ENCODE data around the gene SLC12A7.

SLC12A7 gene

GRCh38 chr5:1075931-1076330 lies 35.9 kb downstream of the SLC12A7 start:
- Histone ChIP-seq H3K9me3 (ENCODE audit: insufficient read depth, low read length) (no peaks in the 10 kb centered on the region), H3K36me3 (ENCODE audit: insufficient read depth, insufficient read length, low read length) (peaks cover 56% of the 10 kb centered on the region), H3K4me1 (ENCODE audit: insufficient read depth, insufficient read length) (no peaks in the 10 kb centered on the region), H3K9ac (ENCODE audit: insufficient read length, low read depth) (no peak overlapping the region), H3K4me3 (ENCODE audit: insufficient read length, low read depth) (no peak overlapping the region), H3K27me3 (ENCODE audit: insufficient read depth, insufficient read length) (no peaks in the 10 kb centered on the region)
- TF ChIP-seq ZNF274 (IDR thresholded peaks at IDR 0.05; ENCODE audit: low read depth, low read length) (no peak), YY1 (IDR thresholded peaks at IDR 0.05; ENCODE audit: insufficient read depth, insufficient read length) (no peak), SUZ12 (IDR thresholded peaks at IDR 0.05; ENCODE audit: extremely low read depth, insufficient read depth, insufficient read length) (no peak)
- DNase-seq (ENCODE audit: low read depth, low spot score), result no peak

- TF ChIP-seq ZNF274 (IDR thresholded peaks at IDR 0.05; ENCODE audit: low read depth, low read length), result no peak
- TF ChIP-seq YY1 (IDR thresholded peaks at IDR 0.05; ENCODE audit: insufficient read depth, insufficient read length), result no peak
- TF ChIP-seq SUZ12 (IDR thresholded peaks at IDR 0.05; ENCODE audit: extremely low read depth, insufficient read depth, insufficient read length), result no peak
- Histone ChIP-seq H3K4me3 (ENCODE audit: insufficient read length, low read depth) (no peak overlapping the region), H3K9ac (ENCODE audit: insufficient read length, low read depth) (no peak overlapping the region), H3K4me1 (ENCODE audit: insufficient read depth, insufficient read length) (no peaks in the 10 kb centered on the region), H3K9me3 (ENCODE audit: insufficient read depth, low read length) (no peaks in the 10 kb centered on the region), H3K36me3 (ENCODE audit: insufficient read depth, insufficient read length, low read length) (peaks cover 56% of the 10 kb centered on the region), H3K27me3 (ENCODE audit: insufficient read depth, insufficient read length) (no peaks in the 10 kb centered on the region)
- no peak for DNase-seq (ENCODE audit: low read depth, low spot score)
These were observed 36.3 kb downstream of the SLC12A7 start for GRCh38 chr5:1075555-1075881.

GRCh38 chr5:1074816-1075554 lies 36.9 kb downstream of the SLC12A7 start:
- H3K4me3 ChIP-seq (ENCODE audit: insufficient read length, low read depth), result no peak overlapping the region
- no peaks in the 10 kb centered on the region for H3K9me3 ChIP-seq (ENCODE audit: insufficient read depth, low read length)
- peaks cover 54% of the 10 kb centered on the region for H3K36me3 ChIP-seq (ENCODE audit: insufficient read depth, insufficient read length, low read length)
- H3K27me3 ChIP-seq (ENCODE audit: insufficient read depth, insufficient read length), result no peaks in the 10 kb centered on the region
- no peak overlapping the region for H3K9ac ChIP-seq (ENCODE audit: insufficient read length, low read depth)
- H3K4me1 ChIP-seq (ENCODE audit: insufficient read depth, insufficient read length), result no peaks in the 10 kb centered on the region
- no peak for DNase-seq (ENCODE audit: low read depth, low spot score)
- TF ChIP-seq YY1 (IDR thresholded peaks at IDR 0.05; ENCODE audit: insufficient read depth, insufficient read length), result no peak
- no peak for TF ChIP-seq SUZ12 (IDR thresholded peaks at IDR 0.05; ENCODE audit: extremely low read depth, insufficient read depth, insufficient read length)
- TF ChIP-seq ZNF274 (IDR thresholded peaks at IDR 0.05; ENCODE audit: low read depth, low read length), result no peak

GRCh38 chr5:1074226-1074625 lies 37.6 kb downstream of the SLC12A7 start:
- Histone ChIP-seq H3K4me1 (ENCODE audit: insufficient read depth, insufficient read length) (no peaks in the 10 kb centered on the region), H3K27me3 (ENCODE audit: insufficient read depth, insufficient read length) (no peaks in the 10 kb centered on the region), H3K36me3 (ENCODE audit: insufficient read depth, insufficient read length, low read length) (peaks cover 52% of the 10 kb centered on the region), H3K9me3 (ENCODE audit: insufficient read depth, low read length) (no peaks in the 10 kb centered on the region), H3K9ac (ENCODE audit: insufficient read length, low read depth) (no peak overlapping the region), H3K4me3 (ENCODE audit: insufficient read length, low read depth) (no peak overlapping the region)
- TF ChIP-seq SUZ12 (IDR thresholded peaks at IDR 0.05; ENCODE audit: extremely low read depth, insufficient read depth, insufficient read length) (no peak), ZNF274 (IDR thresholded peaks at IDR 0.05; ENCODE audit: low read depth, low read length) (no peak)
- DNase-seq (ENCODE audit: low read depth, low spot score), result no peak

GRCh38 chr5:1073239-1074102 lies 38.4 kb downstream of the SLC12A7 start:
- H3K27me3 ChIP-seq (ENCODE audit: insufficient read depth, insufficient read length), result no peaks in the 10 kb centered on the region
- H3K9ac ChIP-seq (ENCODE audit: insufficient read length, low read depth), result no peak overlapping the region
- no peak overlapping the region for H3K4me3 ChIP-seq (ENCODE audit: insufficient read length, low read depth)
- H3K4me1 ChIP-seq (ENCODE audit: insufficient read depth, insufficient read length), result no peaks in the 10 kb centered on the region
- no peaks in the 10 kb centered on the region for H3K9me3 ChIP-seq (ENCODE audit: insufficient read depth, low read length)
- DNase-seq (ENCODE audit: low read depth, low spot score), result no peak
- peaks cover 50% of the 10 kb centered on the region for H3K36me3 ChIP-seq (ENCODE audit: insufficient read depth, insufficient read length, low read length)
- no peak for TF ChIP-seq SUZ12 (IDR thresholded peaks at IDR 0.05; ENCODE audit: extremely low read depth, insufficient read depth, insufficient read length)
- no peak for TF ChIP-seq ZNF274 (IDR thresholded peaks at IDR 0.05; ENCODE audit: low read depth, low read length)
- TF ChIP-seq YY1 (IDR thresholded peaks at IDR 0.05; ENCODE audit: insufficient read depth, insufficient read length), result no peak

- TF ChIP-seq YY1 (IDR thresholded peaks at IDR 0.05; ENCODE audit: insufficient read depth, insufficient read length) (no peak), ZNF274 (IDR thresholded peaks at IDR 0.05; ENCODE audit: low read depth, low read length) (no peak), SUZ12 (IDR thresholded peaks at IDR 0.05; ENCODE audit: extremely low read depth, insufficient read depth, insufficient read length) (no peak)
- Histone ChIP-seq H3K4me1 (ENCODE audit: insufficient read depth, insufficient read length) (peaks cover 2% of the 10 kb centered on the region), H3K4me3 (ENCODE audit: insufficient read length, low read depth) (no peak overlapping the region), H3K27me3 (ENCODE audit: insufficient read depth, insufficient read length) (no peaks in the 10 kb centered on the region), H3K36me3 (ENCODE audit: insufficient read depth, insufficient read length, low read length) (peaks cover 38% of the 10 kb centered on the region), H3K9ac (ENCODE audit: insufficient read length, low read depth) (no peak overlapping the region), H3K9me3 (ENCODE audit: insufficient read depth, low read length) (no peaks in the 10 kb centered on the region)
- DNase-seq (ENCODE audit: low read depth, low spot score), result no peak
These were observed 42.2 kb downstream of the SLC12A7 start for GRCh38 chr5:1069720-1070088.

All from NT2/D1 (cell line).